HG03159 (cell line): ENCODE results near the gene SNX18.
A peak's percentile ranks its signal among the peaks of the same experiment; 100 is the strongest.
"Not testable (repeated sequence)": the region's sequence is repeated elsewhere in the genome, so short reads cannot be mapped to it uniquely, and the experiment has no call there.

Source experiments
- ATAC-seq: cut with Tn5 transposase; IDR thresholded peaks from one replicate; pipeline ENCODE4 v1.9.1; 2021; ENCODE audit warnings: mild to moderate bottlenecking, moderate library complexity; ENCODE audit not compliant: unreplicated experiment

The SNX18 gene

GRCh38 chr5:54517512-54518145, at the start of gene SNX18:
SNX18 (plus strand) TSS chr5:54517759; CDS start chr5:54517953, 194 bp downstream.
- ATAC-seq = peak; percentile 95

GRCh38 chr5:54469622-54470021, 47.9 kb upstream of the SNX18 start:
- ATAC-seq = peak; percentile 88

DNA sequence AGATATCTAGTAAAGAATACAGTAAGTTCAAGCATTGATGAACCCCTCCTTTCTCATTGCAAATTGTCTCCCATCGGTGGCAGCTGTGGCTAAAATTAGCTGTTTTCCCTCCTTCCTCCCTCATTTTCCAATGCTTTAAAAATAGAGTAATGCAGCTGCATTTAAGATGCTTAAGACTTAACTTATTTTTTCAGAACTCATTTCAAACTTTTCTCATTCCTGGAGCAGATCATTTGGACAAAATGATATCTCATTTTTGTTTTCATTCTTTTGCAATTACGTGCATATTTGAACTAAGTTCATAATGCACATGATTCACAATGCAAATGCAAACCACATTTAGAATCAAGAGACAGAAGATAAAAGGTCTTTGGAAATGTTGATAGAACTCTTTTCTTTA, 47.4 kb upstream of the SNX18 start:
- no peak for ATAC-seq

GRCh38 chr5:54470677-54471076, 46.9 kb upstream of the SNX18 start:
- ATAC-seq = no peak

GRCh38 chr5:54471398-54471797, 46.2 kb upstream of the SNX18 start:
- no peak for ATAC-seq

- no peak for ATAC-seq
These were observed 40.9 kb upstream of the SNX18 start for GRCh38 chr5:54476682-54477081.

- no peak for ATAC-seq
These were observed 39.5 kb upstream of the SNX18 start for GRCh38 chr5:54477941-54478478.

DNA sequence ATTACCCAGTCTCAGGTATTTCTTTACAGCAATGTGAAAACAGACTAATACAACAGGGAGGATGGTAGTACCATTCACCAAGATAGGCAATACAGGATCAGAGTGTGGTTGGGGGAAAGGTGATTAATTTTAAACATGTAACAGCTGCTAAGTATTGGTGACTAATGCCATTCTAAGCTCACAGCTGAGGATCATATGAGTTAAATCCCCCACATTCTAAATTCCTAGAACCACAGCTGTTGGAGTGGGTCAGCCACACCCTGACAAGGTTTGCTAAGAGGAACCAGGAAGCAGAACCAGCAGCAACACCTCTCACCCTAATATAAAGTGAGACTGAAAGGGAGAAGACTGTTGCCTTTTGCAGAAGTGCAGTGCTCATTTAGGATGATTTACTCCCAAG, 37.3 kb upstream of the SNX18 start:
- no peak for ATAC-seq

GRCh38 chr5:54484219-54484894, 33.2 kb upstream of the SNX18 start:
- no peak for ATAC-seq

GRCh38 chr5:54485659-54486058, 31.9 kb upstream of the SNX18 start:
- not testable (repeated sequence) for ATAC-seq

DNA sequence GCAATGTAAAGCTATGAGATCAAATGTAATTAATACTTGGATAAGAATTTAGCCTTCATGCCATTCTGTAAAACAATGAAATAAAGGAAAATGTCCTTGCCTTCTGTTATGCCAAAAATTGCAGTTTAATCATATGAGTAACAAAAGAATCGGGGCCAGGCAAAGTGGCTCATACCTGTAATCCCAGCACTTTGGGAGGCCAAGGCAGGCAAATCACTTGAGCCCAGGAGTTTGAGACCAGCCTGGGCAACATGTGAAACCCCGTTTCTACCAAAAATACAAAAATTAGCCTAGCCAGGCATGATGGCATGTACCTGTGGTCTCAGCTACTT, 27.9 kb upstream of the SNX18 start:
- ATAC-seq = not testable (repeated sequence)

DNA sequence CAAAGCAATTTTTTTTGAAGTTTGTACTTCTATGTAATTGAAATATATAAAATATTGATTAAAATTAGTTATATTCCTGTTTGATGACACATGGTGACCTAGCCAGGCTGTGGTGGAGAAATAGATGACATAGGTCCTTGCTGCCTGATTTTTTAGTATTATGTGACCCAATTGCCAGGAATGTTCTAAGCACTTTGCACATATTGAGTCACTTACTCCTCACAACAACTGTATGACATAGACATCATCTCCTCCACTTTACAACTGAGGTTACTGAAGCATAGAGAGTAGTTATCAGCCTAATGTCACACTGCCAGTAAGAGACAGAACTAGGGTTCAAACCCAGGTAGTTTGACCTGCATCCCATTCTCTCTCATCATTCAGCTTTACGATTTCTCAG, 26.2 kb upstream of the SNX18 start:
- no peak for ATAC-seq

GRCh38 chr5:54492178-54492577, 25.4 kb upstream of the SNX18 start:
- no peak for ATAC-seq

- no peak for ATAC-seq
These were observed 22.5 kb upstream of the SNX18 start for GRCh38 chr5:54495027-54495426.

DNA sequence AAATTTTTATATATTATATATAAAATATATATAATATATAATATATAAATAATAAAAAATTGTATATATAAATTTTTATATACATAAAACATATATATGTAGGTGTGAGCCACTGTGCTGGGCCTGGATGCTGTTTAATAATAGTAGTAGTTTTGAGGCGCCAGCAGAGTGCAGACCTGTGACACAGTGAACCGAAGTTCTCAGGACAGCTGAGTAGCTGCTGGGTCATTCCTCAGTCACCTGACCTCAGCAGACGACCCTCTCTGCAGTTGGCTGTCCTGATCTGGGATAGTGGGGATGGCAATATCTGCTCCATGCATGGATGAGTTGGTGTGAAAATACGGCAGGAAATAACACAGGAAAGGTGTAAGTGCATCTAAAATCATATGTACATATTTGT, 3.3 kb upstream of the SNX18 start:
- ATAC-seq = no peak

DNA sequence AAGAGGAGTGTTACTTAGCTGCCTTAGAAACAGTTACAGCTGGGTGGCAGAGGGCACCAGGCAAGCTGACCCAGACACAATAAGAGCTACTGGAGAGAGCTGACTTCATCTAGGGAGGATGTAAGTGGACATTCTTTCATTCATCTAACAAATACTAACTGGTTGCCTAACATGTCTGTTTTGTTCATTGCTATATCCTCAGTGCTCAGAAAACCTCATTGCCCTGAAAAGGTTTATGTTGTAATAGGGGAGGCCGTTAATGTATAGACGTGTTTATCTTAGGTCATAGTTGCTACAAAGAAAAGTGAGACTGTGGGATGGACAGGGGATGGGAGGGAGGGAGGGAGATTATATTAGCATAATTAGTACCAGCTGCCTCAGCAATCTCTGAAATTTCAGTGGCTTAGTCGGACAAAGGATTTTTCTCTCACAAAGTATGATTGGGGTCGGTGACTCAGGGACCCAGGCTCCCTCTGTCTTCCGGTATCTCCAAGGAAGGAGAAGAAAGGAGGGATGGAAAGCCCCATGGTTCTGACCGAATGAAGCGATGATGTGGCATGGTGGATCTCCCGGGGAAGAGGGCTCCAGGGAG, 2.6 kb upstream of the SNX18 start:
- no peak for ATAC-seq

DNA sequence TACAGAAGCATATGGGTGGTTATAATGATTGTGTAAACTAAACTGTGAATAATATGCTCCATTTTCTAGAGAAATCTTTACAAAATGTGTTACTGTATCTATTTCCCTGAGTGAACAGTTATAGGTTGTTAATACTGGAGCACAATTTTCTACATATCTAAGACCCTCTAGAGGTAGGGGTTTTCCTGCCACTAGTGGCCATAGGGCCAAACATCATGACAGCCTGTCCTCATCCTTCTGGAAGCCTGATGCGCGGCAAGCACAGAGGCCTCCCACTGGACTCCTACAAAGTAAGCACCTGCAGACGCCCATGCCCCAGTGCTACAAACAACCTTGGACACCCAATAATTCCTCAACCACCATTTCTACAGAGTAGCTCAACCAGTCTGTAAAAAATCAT, 1.9 kb upstream of the SNX18 start:
- no peak for ATAC-seq

GRCh38 chr5:54516051-54516655, 1.4 kb upstream of the SNX18 start:
- no peak for ATAC-seq

- peak; percentile 21 for ATAC-seq
These were observed 416 bp upstream of the SNX18 start for GRCh38 chr5:54517174-54517511.

DNA sequence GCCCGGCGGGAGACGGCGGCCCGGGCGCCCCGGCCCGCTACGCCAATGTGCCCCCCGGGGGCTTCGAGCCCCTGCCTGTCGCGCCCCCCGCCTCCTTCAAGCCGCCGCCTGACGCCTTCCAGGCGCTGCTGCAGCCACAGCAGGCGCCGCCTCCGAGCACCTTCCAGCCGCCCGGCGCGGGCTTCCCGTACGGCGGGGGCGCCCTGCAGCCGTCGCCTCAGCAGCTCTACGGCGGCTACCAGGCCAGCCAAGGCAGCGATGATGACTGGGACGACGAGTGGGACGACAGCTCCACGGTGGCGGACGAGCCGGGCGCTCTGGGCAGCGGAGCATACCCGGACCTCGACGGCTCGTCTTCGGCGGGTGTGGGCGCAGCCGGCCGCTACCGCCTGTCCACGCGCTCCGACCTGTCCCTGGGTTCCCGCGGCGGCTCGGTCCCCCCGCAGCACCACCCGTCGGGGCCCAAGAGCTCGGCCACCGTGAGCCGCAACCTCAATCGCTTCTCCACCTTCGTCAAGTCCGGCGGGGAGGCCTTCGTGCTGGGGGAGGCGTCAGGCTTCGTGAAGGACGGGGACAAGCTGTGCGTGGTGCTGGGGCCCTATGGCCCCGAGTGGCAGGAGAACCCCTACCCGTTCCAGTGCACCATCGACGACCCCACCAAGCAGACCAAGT, 723 bp downstream of the SNX18 start:
- ATAC-seq = peak; percentile 38

- ATAC-seq = no peak
These were observed 1.4 kb downstream of the SNX18 start for GRCh38 chr5:54518818-54519508.
